KMS-11 (cell line): ENCODE data around the gene CD72.

ENCODE experiments used
- H2AFZ ChIP-seq: fragments of 200-600 bp; sonication (generic); 2 replicates; pipeline ENCODE4 v1.6.1; 2016; ENCODE audit warnings: antibody characterized with exemption, mixed run types, low read depth
- H3K27ac ChIP-seq: fragments of 200-600 bp; sonication (generic); 2 replicates; pipeline ENCODE4 v1.6.1; 2016; ENCODE audit warnings: mild to moderate bottlenecking, mixed run types
- H3K27me3 ChIP-seq: fragments of 200-600 bp; sonication (generic); 2 replicates; pipeline ENCODE4 v1.6.1; 2017; ENCODE audit warnings: mild to moderate bottlenecking, low read depth, mixed run types, moderate library complexity; ENCODE audit not compliant: insufficient read depth
- H3K36me3 ChIP-seq: fragments of 200-600 bp; sonication (generic); 2 replicates; pipeline ENCODE4 v1.6.1; 2017; ENCODE audit warnings: mild to moderate bottlenecking, mixed run types; ENCODE audit not compliant: insufficient read depth
- H3K4me1 ChIP-seq: fragments of 200-600 bp; sonication (generic); 2 replicates; pipeline ENCODE4 v1.6.1; 2016; ENCODE audit warnings: mild to moderate bottlenecking, low read depth, mixed run types; ENCODE audit not compliant: poor library complexity, severe bottlenecking
- H3K4me2 ChIP-seq: fragments of 200-600 bp; sonication (generic); 2 replicates; pipeline ENCODE4 v1.7.0; 2016; ENCODE audit warnings: mild to moderate bottlenecking, mixed run types
- H3K4me3 ChIP-seq: fragments of 200-600 bp; sonication (generic); IDR thresholded peaks from 2 replicates; pipeline ENCODE4 v1.6.1; 2017; ENCODE audit warnings: low read depth, low read length, mixed read lengths; ENCODE audit not compliant: insufficient read depth
- H3K79me2 ChIP-seq: fragments of 200-600 bp; sonication (generic); 2 replicates; pipeline ENCODE4 v1.6.1; 2016; ENCODE audit warnings: low read depth, mixed run types; ENCODE audit not compliant: insufficient read depth
- H3K9ac ChIP-seq: fragments of 200-600 bp; sonication (generic); 2 replicates; pipeline ENCODE4 v1.6.1; 2016; ENCODE audit warnings: mild to moderate bottlenecking, mixed run types
- H4K20me1 ChIP-seq: fragments of 200-600 bp; sonication (generic); 2 replicates; pipeline ENCODE4 v1.6.1; 2016; ENCODE audit warnings: mild to moderate bottlenecking, mixed run types; ENCODE audit not compliant: insufficient read depth
- CTCF ChIP-seq: fragments of 200-600 bp; sonication (generic); conservative IDR thresholded peaks from 2 replicates; pipeline ENCODE4 v1.6.1; 2017; ENCODE audit warnings: low read depth, mild to moderate bottlenecking, antibody characterized with exemption, low read length, moderate library complexity, mixed read lengths

CD72 gene

GRCh38 chr9:35605351-35606137 lies 12.7 kb downstream of the CD72 start:
- no peak overlapping the region for H3K27ac ChIP-seq
- H3K4me3 ChIP-seq, result no peak overlapping the region
- H3K79me2 ChIP-seq, result no peaks in the 10 kb centered on the region
- no peaks in the 10 kb centered on the region for H3K36me3 ChIP-seq
- H3K4me1 ChIP-seq, result peaks cover 4% of the 10 kb centered on the region
- TF ChIP-seq CTCF, result no peak
- no peaks in the 10 kb centered on the region for H3K27me3 ChIP-seq
- peak overlapping the region; percentile 79 for H3K4me2 ChIP-seq
- H4K20me1 ChIP-seq, result no peaks in the 10 kb centered on the region
- peak overlapping the region; percentile 55 for H2AFZ ChIP-seq
- no peak overlapping the region; the same call in 1 of the 2 replicates for H3K9ac ChIP-seq

GRCh38 chr9:35604578-35605350 lies 13.4 kb downstream of the CD72 start, which contains the start of gene TESK1:
TESK1 (plus strand) TSS chr9:35605262; CDS start chr9:35605620, 358 bp downstream.
- Histone ChIP-seq H3K4me1 (peaks cover 4% of the 10 kb centered on the region), H3K36me3 (no peaks in the 10 kb centered on the region), H3K27me3 (no peaks in the 10 kb centered on the region), H4K20me1 (no peaks in the 10 kb centered on the region), H2AFZ (peak within 1 kb of the TSS; percentile 84), H3K4me3 (no peak within 1 kb of the TSS), H3K4me2 (peak within 1 kb of the TSS; percentile 91), H3K79me2 (no peaks in the 10 kb centered on the region), H3K27ac (peak within 1 kb of the TSS; percentile 61), H3K9ac (peak within 1 kb of the TSS; percentile 42; the same call in 1 of the 2 replicates)
- TF ChIP-seq CTCF, result no peak

- peak; percentile 74 for TF ChIP-seq CTCF
- Histone ChIP-seq H4K20me1 (no peaks in the 10 kb centered on the region), H3K4me1 (peaks cover 6% of the 10 kb centered on the region), H3K27ac (peak overlapping the region; percentile 61), H3K4me3 (no peak overlapping the region), H2AFZ (peak overlapping the region; percentile 84), H3K27me3 (no peaks in the 10 kb centered on the region), H3K4me2 (peak overlapping the region; percentile 91), H3K36me3 (no peaks in the 10 kb centered on the region), H3K9ac (peak overlapping the region; percentile 42; the same call in 1 of the 2 replicates), H3K79me2 (no peaks in the 10 kb centered on the region)
Measured at GRCh38 chr9:35603986-35604577, 14.1 kb downstream of the CD72 start.

- Histone ChIP-seq H3K27me3 (no peaks in the 10 kb centered on the region), H3K79me2 (no peaks in the 10 kb centered on the region), H2AFZ (peak overlapping the region; percentile 72), H3K4me3 (no peak overlapping the region), H3K4me1 (peaks cover 11% of the 10 kb centered on the region), H3K36me3 (no peaks in the 10 kb centered on the region), H3K4me2 (peak overlapping the region; percentile 10; the same call in 1 of the 2 replicates), H3K9ac (no peak overlapping the region), H3K27ac (no peak overlapping the region), H4K20me1 (no peaks in the 10 kb centered on the region)
- TF ChIP-seq CTCF, result no peak
Measured at GRCh38 chr9:35603506-35603985, 14.7 kb downstream of the CD72 start.
